ENCODE data around the gene PITPNM1. TPM values are rescaled to one million over a fixed set of nuclear protein-coding genes. Genes with fewer than 3 reads are reported as not detected.

PITPNM1 gene
- total and polyA plus RNA-seq, 2 experiments from 2014 or later = 9.1 to 57.1 TPM

GRCh38 chr11:67463186-67463585 lies 42.0 kb downstream of the PITPNM1 start:
- no peak for DNase-seq (ENCODE audit: low spot score)
- H3K27me3 Mint-ChIP-seq (ENCODE audit: insufficient read depth, low read depth, poor library complexity) = peaks cover 12% of the 10 kb centered on the region
- Histone ChIP-seq H3K4me1 (ENCODE audit: insufficient read depth) (peaks cover 11% of the 10 kb centered on the region; the same call in 1 of the 2 replicates), H3F3A (replicated peaks; ENCODE audit: low read depth) (no peaks in the 10 kb centered on the region), H3K36me3 (ENCODE audit: insufficient read depth) (no peaks in the 10 kb centered on the region), H4K20me1 (replicated peaks; ENCODE audit: insufficient read depth) (no peaks in the 10 kb centered on the region), H3K79me2 (replicated peaks; ENCODE audit: insufficient read depth) (peaks cover 9% of the 10 kb centered on the region; the same call in 1 of the 2 replicates), H3K9me2 (ENCODE audit: insufficient read depth) (no peaks in the 10 kb centered on the region), H2AFZ (no peak overlapping the region), H3K27ac (ENCODE audit: low read depth) (no peak overlapping the region), H3K27me3 (ENCODE audit: insufficient read depth) (no peaks in the 10 kb centered on the region), H3K4me2 (no peak overlapping the region), H3K4me3 (no peak overlapping the region)
- no peak for ATAC-seq
- peaks cover 15% of the 10 kb centered on the region; the same call in 2 of the 3 replicates for H3K4me1 Mint-ChIP-seq
- H3K9me3 Mint-ChIP-seq = no peaks in the 10 kb centered on the region
- H3K4me3 Mint-ChIP-seq = no peak overlapping the region
- no peak overlapping the region for H3K27ac Mint-ChIP-seq
- TF ChIP-seq EZH2 (IDR thresholded peaks at IDR 0.05; ENCODE audit: low read depth, unreplicated experiment) = no peak
- TF ChIP-seq, protein P1, sequence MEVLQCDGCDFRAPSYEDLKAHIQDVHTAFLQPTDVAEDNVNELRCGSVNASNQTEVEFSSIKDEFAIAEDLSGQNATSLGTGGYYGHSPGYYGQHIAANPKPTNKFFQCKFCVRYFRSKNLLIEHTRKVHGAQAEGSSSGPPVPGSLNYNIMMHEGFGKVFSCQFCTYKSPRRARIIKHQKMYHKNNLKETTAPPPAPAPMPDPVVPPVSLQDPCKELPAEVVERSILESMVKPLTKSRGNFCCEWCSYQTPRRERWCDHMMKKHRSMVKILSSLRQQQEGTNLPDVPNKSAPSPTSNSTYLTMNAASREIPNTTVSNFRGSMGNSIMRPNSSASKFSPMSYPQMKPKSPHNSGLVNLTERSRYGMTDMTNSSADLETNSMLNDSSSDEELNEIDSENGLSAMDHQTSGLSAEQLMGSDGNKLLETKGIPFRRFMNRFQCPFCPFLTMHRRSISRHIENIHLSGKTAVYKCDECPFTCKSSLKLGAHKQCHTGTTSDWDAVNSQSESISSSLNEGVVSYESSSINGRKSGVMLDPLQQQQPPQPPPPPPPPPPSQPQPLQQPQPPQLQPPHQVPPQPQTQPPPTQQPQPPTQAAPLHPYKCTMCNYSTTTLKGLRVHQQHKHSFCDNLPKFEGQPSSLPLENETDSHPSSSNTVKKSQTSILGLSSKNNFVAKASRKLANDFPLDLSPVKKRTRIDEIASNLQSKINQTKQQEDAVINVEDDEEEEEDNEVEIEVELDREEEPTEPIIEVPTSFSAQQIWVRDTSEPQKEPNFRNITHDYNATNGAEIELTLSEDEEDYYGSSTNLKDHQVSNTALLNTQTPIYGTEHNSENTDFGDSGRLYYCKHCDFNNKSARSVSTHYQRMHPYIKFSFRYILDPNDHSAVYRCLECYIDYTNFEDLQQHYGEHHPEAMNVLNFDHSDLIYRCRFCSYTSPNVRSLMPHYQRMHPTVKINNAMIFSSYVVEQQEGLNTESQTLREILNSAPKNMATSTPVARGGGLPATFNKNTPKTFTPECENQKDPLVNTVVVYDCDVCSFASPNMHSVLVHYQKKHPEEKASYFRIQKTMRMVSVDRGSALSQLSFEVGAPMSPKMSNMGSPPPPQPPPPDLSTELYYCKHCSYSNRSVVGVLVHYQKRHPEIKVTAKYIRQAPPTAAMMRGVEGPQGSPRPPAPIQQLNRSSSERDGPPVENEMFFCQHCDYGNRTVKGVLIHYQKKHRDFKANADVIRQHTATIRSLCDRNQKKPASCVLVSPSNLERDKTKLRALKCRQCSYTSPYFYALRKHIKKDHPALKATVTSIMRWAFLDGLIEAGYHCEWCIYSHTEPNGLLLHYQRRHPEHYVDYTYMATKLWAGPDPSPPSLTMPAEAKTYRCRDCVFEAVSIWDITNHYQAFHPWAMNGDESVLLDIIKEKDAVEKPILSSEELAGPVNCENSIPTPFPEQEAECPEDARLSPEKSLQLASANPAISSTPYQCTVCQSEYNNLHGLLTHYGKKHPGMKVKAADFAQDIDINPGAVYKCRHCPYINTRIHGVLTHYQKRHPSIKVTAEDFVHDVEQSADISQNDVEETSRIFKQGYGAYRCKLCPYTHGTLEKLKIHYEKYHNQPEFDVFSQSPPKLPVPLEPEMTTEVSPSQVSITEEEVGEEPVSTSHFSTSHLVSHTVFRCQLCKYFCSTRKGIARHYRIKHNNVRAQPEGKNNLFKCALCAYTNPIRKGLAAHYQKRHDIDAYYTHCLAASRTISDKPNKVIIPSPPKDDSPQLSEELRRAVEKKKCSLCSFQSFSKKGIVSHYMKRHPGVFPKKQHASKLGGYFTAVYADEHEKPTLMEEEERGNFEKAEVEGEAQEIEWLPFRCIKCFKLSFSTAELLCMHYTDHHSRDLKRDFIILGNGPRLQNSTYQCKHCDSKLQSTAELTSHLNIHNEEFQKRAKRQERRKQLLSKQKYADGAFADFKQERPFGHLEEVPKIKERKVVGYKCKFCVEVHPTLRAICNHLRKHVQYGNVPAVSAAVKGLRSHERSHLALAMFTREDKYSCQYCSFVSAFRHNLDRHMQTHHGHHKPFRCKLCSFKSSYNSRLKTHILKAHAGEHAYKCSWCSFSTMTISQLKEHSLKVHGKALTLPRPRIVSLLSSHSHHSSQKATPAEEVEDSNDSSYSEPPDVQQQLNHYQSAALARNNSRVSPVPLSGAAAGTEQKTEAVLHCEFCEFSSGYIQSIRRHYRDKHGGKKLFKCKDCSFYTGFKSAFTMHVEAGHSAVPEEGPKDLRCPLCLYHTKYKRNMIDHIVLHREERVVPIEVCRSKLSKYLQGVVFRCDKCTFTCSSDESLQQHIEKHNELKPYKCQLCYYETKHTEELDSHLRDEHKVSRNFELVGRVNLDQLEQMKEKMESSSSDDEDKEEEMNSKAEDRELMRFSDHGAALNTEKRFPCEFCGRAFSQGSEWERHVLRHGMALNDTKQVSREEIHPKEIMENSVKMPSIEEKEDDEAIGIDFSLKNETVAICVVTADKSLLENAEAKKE (CRISPR knock-in tag; IDR thresholded peaks at IDR 0.05) = no peak
- no peak for TF ChIP-seq CTCF (conservative IDR thresholded peaks at IDR 0.05; ENCODE audit: low read depth in 2 of 2)
- no peak for TF ChIP-seq NANOG (IDR thresholded peaks at IDR 0.05; ENCODE audit: borderline replicate concordance)
- no peak for TF ChIP-seq STAT1 (IDR thresholded peaks at IDR 0.05; ENCODE audit: unreplicated experiment)
- no peaks in the 10 kb centered on the region; the same call in 2 of the 3 replicates for H3K36me3 Mint-ChIP-seq (ENCODE audit: low read depth)
